Peyer's patch (tissue), 4 donors: ENCODE results near the gene AOPEP.
A peak's percentile ranks its signal among the peaks of the same experiment; 100 is the strongest.

Experiments used
- CTCF ChIP-seq, 6 experiments: fragments of 450-650 bp in 4 of 6; fragments of 200-600 bp in 2 of 6; sonication (generic) in 1 of 6; IDR thresholded peaks; one replicate each; pipeline ENCODE4 v1.5.1; 2017 to 2019; ENCODE audit warnings: antibody characterized with exemption in 6 of 6, mild to moderate bottlenecking in 3 of 6, moderate library complexity in 1 of 6
- POLR2A ChIP-seq, 2 donors: fragments of 450-650 bp; IDR thresholded peaks; one replicate each; pipeline ENCODE4 v1.5.1; 2017; ENCODE audit warnings: antibody characterized with exemption in 2 of 2, mild to moderate bottlenecking in 2 of 2, moderate library complexity in 2 of 2

- no peak for TF ChIP-seq POLR2A (IDR thresholded peaks at IDR 0.05)
- TF ChIP-seq CTCF (IDR thresholded peaks at IDR 0.05): peak in 2 of 6 experiments; percentile 8 to 33
Measured at GRCh38 chr9:95073042-95073607, 346.6 kb downstream of the AOPEP start.
